ENCODE data around the gene TMEM50A.
"Not testable (repeated sequence)": the region's sequence is repeated elsewhere in the genome, so short reads cannot be mapped to it uniquely, and the experiment has no call there.

Gene TMEM50A

DNA sequence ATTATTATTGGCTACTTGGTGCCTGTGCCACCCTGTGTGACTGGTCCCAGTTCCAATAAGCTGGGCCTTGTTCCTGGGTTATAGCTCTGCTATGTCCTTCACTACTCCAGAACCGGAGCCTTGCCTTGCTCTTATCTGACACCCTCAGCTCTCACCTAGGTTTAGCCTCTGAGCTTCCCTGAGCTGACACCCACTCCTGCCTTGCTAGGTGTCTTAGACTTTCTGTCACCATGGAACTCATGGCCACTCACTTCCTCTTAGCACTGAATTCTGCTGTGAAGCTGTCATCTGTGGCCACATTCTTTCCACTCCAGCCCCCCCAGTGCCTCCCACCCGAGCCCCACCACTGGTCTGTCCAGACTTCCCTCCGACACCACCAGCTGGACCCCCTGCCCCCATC, 51.6 kb downstream of the TMEM50A start:
- not testable (repeated sequence) for DNase-seq

GRCh38 chr1:25392841-25393240, 54.7 kb downstream of the TMEM50A start:
- no peak for DNase-seq

GRCh38 chr1:25397549-25397948, 59.4 kb downstream of the TMEM50A start:
- DNase-seq = not testable (repeated sequence)

DNA sequence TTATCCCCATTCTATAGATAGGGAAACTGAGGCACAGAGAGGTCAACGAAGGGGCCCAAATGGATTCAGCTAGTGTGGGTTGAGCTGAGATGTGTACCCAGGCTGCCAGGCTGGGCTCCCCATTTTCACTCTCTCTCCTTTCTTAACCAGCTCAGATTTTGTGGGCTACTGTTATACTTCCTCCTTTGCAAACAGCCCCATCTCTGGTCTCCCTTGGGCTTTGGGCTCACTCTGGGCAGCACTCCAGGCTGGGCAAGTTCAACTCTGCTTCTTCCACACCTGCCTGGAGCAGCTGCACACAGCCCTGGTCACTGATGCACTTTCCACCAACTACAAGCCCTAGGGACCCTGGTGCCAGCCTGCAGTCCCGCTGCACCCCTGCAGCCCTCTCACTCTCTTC, 59.9 kb downstream of the TMEM50A start:
- DNase-seq = not testable (repeated sequence)

GRCh38 chr1:25402947-25403803, 65.0 kb downstream of the TMEM50A start:
- not testable (repeated sequence) for DNase-seq

GRCh38 chr1:25405731-25406305, 67.7 kb downstream of the TMEM50A start:
- not testable (repeated sequence) for DNase-seq

- not testable (repeated sequence) for DNase-seq
Measured at GRCh38 chr1:25409641-25410427, 71.7 kb downstream of the TMEM50A start.

All from activated CD8-positive, alpha-beta memory T cell treated with anti-CD3 and anti-CD28 coated beads for 24 hours (primary cell).